Muscle layer of colon (tissue), 2 donors: ENCODE data around the gene CFAP157.
"Not testable (repeated sequence)": the region's sequence is repeated elsewhere in the genome, so short reads cannot be mapped to it uniquely, and the experiment has no call there.

Experiments used
- H3K27ac ChIP-seq: one replicate; pipeline ENCODE4 v1.7.0; 2013; ENCODE audit warnings: low read depth, mild to moderate bottlenecking, low read length, moderate library complexity
- H3K27me3 ChIP-seq, 2 donors: one replicate each; pipeline ENCODE4 v1.7.0; 2013; ENCODE audit warnings: low read length in 2 of 2, mild to moderate bottlenecking in 2 of 2; ENCODE audit not compliant: insufficient read depth in 2 of 2, control insufficient read depth in 1 of 2
- H3K36me3 ChIP-seq: one replicate; pipeline ENCODE4 v1.7.0; 2013; ENCODE audit warnings: mild to moderate bottlenecking, low read length; ENCODE audit not compliant: insufficient read depth
- H3K4me1 ChIP-seq: one replicate; pipeline ENCODE4 v1.7.0; 2013; ENCODE audit warnings: mild to moderate bottlenecking, low read length; ENCODE audit not compliant: insufficient read depth
- H3K4me3 ChIP-seq, 2 donors: one replicate each; pipeline ENCODE4 v1.7.0; 2013; ENCODE audit warnings: low read length in 2 of 2, low read depth in 1 of 2, mild to moderate bottlenecking in 1 of 2, moderate library complexity in 1 of 2
- H3K9ac ChIP-seq: one replicate; pipeline ENCODE4 v1.7.0; 2013; ENCODE audit warnings: low read length
- H3K9me3 ChIP-seq: one replicate; pipeline ENCODE4 v1.7.0; 2013; ENCODE audit warnings: mild to moderate bottlenecking, low read length
- donor health status: abdominal sarcoma.
- donor health status: Adenocarcinoma of cecum.

CFAP157 gene

DNA sequence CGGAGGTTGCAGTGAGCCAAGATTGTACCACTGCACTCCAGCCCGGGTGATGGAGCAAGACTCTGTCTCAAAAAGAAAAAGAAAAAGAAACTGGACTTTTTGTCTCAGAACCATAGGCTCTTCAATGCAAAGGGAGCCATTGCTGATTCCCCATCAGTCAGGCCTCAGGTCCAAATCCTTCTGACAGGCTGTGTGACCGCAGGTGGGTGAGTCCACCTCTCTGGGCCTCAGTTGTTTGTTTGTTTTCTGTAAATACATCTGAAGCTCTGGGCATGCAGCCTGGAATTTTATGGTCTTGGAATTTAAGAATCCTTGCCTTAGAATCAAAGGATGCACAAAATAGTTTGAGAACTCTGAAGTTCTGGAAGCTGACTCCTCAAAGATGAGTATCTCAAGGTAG is 49.4 kb downstream of the CFAP157 start:
- H3K27me3 ChIP-seq, result peaks cover 9 to 29% of the 10 kb centered on the region in 2 donors
- no peak overlapping the region for H3K4me3 ChIP-seq
- H3K4me1 ChIP-seq, result no peaks in the 10 kb centered on the region
- H3K27ac ChIP-seq, result no peak overlapping the region
- H3K9ac ChIP-seq, result no peak overlapping the region
- no peaks in the 10 kb centered on the region for H3K36me3 ChIP-seq
- H3K9me3 ChIP-seq, result no peaks in the 10 kb centered on the region

- H3K4me1 ChIP-seq, H3K9me3 ChIP-seq, H3K36me3 ChIP-seq, H3K4me3 ChIP-seq, H3K27ac ChIP-seq, H3K9ac ChIP-seq: not testable (repeated sequence)
- H3K27me3 ChIP-seq, result peaks cover 9 to 28% of the 10 kb centered on the region in 2 donors
These were observed 50.0 kb downstream of the CFAP157 start for GRCh38 chr9:127756776-127757175.

GRCh38 chr9:127758843-127759242 is 52.1 kb downstream of the CFAP157 start:
- Histone ChIP-seq H3K4me3 (no peak overlapping the region), H3K27me3 (peaks cover 5 to 18% of the 10 kb centered on the region in 2 donors), H3K9me3 (no peaks in the 10 kb centered on the region), H3K36me3 (no peaks in the 10 kb centered on the region), H3K9ac (no peak overlapping the region), H3K4me1 (peaks cover 10% of the 10 kb centered on the region), H3K27ac (no peak overlapping the region)

- Histone ChIP-seq H3K9ac (no peak overlapping the region), H3K27me3 (peaks cover 0 to 9% of the 10 kb centered on the region in 2 donors), H3K36me3 (no peaks in the 10 kb centered on the region), H3K4me1 (peaks cover 10% of the 10 kb centered on the region), H3K27ac (no peak overlapping the region), H3K9me3 (no peaks in the 10 kb centered on the region), H3K4me3 (no peak overlapping the region)
These were observed 54.3 kb downstream of the CFAP157 start for GRCh38 chr9:127761061-127761460.

- H3K4me3 ChIP-seq, result no peak overlapping the region
- H3K9me3 ChIP-seq, result no peaks in the 10 kb centered on the region
- no peaks in the 10 kb centered on the region for H3K36me3 ChIP-seq
- H3K27me3 ChIP-seq, result peaks cover 0 to 9% of the 10 kb centered on the region in 2 donors
- H3K9ac ChIP-seq, result no peak overlapping the region
- no peak overlapping the region for H3K27ac ChIP-seq
- peaks cover 10% of the 10 kb centered on the region for H3K4me1 ChIP-seq
These were observed 54.7 kb downstream of the CFAP157 start for GRCh38 chr9:127761491-127761956.

DNA sequence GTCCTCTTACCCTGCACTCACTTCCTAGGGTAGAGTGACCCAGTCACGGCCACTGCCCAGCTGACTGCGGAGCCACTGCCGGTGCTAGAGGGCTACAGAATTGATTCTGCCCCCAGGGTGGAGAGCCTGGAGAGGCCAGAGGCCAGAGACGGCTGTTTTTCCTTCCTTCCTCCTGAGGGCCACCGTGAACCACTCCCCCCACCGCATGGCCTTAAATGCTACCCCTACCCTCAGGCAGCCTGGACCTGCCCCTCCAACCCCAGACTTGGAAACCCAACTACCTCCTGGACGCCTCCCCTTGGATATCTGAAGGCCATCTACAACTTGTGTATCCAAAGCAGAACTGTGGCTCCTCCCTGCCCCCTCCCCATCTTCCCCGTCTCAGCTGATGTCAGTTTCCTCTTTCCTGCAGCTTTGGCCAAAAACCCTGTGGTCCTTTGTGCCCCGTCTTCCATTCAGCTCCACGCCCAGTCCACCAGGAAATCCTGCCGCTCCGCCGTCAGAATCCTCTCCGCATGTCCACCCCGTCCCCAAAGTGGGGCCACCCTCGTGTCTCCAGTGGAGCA is 55.4 kb downstream of the CFAP157 start:
- Histone ChIP-seq H3K4me3 (no peak overlapping the region), H3K27me3 (peaks cover 0 to 9% of the 10 kb centered on the region in 2 donors), H3K36me3 (no peaks in the 10 kb centered on the region), H3K4me1 (peaks cover 10% of the 10 kb centered on the region), H3K27ac (no peak overlapping the region), H3K9ac (no peak overlapping the region), H3K9me3 (no peaks in the 10 kb centered on the region)

DNA sequence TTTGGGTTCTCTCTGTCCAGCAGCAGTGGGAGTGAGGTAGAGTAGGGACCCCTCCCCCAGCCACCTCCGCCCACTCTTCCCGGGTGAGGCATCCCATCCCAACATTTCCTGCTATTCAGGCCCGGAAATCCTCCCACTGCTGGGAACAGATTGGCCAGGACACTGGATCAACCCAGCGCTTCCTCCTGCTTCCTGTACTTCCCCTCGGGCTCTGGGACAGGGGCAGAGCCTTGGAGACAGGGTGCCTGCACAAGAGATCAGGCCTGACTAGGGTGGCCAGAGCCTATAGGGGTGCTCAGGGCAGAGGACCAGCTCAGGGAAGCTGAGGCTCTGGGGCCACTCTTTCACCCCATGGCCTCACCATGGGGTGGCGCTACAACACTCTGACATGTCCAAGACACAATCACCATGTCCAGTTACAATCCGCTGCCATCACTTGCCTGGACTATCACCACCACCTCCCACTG is 57.2 kb downstream of the CFAP157 start:
- no peaks in the 10 kb centered on the region for H3K36me3 ChIP-seq
- peaks cover 0 to 9% of the 10 kb centered on the region in 2 donors for H3K27me3 ChIP-seq
- peaks cover 10% of the 10 kb centered on the region for H3K4me1 ChIP-seq
- no peak overlapping the region for H3K4me3 ChIP-seq
- no peaks in the 10 kb centered on the region for H3K9me3 ChIP-seq
- H3K9ac ChIP-seq, result no peak overlapping the region
- H3K27ac ChIP-seq, result no peak overlapping the region

DNA sequence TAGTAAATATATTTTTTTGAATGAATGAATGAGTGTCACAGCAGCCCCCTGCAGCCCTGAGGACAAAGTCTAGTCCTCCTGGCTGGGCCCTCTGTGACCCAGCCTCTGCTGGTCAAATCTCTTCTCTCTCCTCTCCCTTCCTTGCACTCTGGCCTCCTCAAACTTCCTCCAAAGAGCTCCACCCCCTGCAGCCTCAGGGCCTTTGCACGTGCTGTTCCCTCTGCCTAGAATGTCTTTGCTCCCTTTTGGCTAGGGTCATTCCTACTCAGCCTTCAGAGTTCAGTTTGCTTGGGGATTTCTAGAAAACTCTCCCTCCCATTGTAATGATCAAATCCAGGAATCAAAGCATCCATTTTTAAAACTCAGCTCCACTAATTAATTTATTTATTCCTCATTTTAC is 58.6 kb downstream of the CFAP157 start:
- Histone ChIP-seq H3K4me1 (peaks cover 12% of the 10 kb centered on the region), H3K36me3 (no peaks in the 10 kb centered on the region), H3K9me3 (no peaks in the 10 kb centered on the region), H3K27me3 (peaks cover 0 to 9% of the 10 kb centered on the region in 2 donors), H3K27ac (no peak overlapping the region), H3K4me3 (no peak overlapping the region), H3K9ac (no peak overlapping the region)
